ENCODE results near the gene KEL. TPM values are rescaled to one million over a fixed set of nuclear protein-coding genes. Genes with fewer than 3 reads are reported as not detected.
"Not testable (repeated sequence)": the region's sequence is repeated elsewhere in the genome, so short reads cannot be mapped to it uniquely, and the experiment has no call there.

Gene KEL, protein sequence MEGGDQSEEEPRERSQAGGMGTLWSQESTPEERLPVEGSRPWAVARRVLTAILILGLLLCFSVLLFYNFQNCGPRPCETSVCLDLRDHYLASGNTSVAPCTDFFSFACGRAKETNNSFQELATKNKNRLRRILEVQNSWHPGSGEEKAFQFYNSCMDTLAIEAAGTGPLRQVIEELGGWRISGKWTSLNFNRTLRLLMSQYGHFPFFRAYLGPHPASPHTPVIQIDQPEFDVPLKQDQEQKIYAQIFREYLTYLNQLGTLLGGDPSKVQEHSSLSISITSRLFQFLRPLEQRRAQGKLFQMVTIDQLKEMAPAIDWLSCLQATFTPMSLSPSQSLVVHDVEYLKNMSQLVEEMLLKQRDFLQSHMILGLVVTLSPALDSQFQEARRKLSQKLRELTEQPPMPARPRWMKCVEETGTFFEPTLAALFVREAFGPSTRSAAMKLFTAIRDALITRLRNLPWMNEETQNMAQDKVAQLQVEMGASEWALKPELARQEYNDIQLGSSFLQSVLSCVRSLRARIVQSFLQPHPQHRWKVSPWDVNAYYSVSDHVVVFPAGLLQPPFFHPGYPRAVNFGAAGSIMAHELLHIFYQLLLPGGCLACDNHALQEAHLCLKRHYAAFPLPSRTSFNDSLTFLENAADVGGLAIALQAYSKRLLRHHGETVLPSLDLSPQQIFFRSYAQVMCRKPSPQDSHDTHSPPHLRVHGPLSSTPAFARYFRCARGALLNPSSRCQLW
- 0.28 TPM for total RNA-seq

DNA sequence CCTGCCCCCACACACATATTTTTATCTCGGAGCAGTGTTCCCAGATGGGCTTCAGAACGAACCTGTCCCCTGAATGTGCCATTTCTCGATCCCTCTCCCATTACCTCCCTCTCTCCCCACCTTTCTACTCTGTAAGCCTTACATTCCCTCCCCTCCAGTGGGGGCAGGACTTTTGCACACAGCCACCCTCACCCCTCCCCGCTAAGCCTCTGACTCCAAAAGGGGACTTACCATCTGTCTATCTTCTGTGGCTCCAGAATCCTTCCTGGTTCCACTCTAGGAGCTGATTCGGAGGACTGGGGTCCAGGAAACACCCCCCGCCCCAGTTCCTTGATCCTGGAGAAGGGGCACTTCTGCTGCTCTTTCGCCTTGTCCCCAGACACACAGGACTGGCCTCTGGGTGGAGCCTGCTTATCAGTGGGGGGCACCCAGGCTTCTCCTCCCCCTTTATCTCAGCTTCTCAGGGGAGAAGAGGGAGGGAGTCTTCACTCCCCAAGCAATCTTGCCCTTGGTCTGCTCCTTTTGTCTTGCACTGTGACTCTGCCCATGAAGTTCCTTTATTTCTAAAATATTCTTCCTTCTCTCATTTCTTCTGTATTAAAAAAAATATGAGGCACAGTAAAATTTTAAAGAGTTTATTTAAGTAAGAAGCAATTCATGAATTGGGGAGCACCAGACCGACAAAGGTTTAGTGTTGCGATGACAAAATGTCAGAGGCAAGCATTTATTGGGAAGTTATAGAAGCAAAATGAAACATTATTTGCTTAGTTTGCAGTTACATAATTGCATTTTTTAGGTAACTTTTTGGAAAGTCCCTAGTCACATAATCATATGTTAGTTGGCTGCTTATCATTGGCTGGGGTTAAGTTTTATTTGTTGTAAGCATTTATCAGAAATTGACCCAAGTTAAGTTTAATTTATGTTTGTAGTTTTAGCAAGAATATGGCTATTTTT, at the start of gene KEL:
TSS of gene KEL (minus strand) at position 391 of the 954 bp plus-strand sequence. CDS start at position 234, 157 bp downstream.
- DNase-seq (ENCODE audit: low spot score): no peak
- no peak for ATAC-seq

DNA sequence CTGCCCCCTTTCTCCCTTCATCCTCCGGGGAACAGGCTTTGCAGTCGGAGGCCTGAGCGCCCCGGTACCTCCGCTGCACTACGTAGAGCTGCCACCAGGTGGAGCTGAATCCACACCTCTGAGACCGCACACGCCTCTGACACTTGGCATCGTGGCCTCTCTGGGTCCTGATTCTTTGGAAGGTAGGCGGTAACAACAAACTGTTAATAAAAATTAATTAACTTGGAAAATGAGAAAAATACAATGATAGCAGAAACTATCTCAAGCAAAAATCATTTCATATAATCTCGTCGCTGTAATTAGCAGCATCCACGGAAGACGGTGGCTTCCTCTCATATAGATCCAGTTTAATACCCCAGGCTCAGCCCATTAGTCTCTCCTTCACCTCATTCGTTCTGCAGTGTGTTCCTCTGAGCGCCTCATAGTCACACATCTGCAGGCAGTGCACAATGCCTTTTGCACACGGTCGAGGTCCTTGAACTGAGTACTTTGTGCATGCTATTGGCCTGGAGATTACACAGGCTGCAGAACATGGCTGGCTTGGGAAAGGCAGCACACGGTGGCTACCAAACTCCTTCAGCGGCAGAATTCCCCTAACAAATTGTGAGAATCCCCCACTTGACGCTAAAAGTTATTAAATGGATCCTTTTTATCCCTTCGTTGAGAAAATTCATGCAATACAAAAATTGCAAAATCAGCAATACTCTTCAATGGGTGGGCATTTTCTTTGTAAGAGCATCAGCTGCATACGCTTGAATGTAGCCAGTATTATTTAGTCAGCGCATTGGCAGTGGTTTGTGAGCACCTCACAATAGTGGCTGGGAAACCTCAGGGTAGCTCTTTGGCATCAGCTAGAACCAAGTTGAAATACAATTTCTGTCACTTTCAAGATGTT, 46.1 kb upstream of the KEL start:
- DNase-seq (ENCODE audit: low spot score): peak; percentile 80
- peak; percentile 98 for ATAC-seq

DNA sequence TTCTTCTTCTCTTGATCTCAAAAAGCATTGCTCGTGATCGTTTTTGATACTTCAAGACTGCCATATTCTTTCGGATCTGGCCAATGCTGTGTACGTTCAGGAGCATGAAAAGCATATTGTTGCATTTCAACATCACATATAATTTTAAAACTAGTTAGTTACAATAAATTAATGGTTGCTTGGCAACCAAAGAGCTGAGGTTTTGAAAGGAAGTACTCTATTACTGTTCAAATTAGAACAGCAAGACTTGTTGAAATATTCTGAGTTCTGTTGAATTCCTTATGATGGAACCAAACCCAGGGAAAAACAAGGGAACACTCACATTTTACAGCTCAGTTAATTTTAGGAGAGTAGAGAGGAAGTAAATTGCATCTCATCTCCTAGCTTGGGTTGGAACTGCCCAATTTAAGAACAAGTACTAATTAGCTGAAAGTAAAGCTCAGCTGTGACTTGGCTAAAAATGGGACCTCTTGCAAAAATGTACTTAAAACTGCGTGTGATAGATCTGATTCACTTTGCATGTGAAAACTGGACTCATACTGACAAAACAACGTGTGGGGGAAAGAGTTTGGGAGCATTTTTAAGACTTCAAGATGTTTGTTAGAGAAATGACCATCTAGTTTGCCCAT, 43.6 kb upstream of the KEL start:
- ATAC-seq (no peak), DNase-seq (ENCODE audit: low spot score) (no peak)

DNA sequence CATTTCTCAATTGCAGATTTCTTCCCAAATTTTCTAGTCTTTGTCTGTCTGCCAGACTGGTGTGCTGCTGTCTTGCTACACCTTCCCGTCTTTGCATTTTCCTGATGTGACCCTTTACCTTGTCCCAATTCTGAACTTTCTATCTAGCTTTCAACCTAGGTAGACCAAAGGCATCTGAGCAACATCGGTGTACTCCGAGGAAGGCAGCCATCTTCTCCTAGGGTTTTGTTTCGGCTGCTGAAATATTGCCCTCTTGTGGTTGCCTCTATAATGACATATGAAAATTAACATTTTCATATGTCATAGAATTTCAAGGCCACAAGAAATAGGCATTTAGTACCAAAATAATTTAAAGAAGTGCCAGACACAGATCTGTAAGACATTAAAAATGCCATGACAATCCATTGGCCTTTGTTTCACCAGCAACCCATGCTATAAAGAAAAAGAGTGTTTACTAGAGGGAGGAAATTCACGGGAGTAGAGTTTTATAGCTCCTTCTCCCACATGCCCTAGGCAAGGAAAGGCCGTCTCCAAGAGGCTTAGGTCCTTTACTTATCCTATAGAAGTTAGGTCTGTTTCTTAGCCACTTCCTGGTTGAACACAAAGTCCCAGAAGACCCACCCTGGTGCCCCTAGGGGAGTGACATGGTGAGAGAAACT, 41.4 kb upstream of the KEL start:
- ATAC-seq (peak; percentile 85), DNase-seq (ENCODE audit: low spot score) (no peak)

DNA sequence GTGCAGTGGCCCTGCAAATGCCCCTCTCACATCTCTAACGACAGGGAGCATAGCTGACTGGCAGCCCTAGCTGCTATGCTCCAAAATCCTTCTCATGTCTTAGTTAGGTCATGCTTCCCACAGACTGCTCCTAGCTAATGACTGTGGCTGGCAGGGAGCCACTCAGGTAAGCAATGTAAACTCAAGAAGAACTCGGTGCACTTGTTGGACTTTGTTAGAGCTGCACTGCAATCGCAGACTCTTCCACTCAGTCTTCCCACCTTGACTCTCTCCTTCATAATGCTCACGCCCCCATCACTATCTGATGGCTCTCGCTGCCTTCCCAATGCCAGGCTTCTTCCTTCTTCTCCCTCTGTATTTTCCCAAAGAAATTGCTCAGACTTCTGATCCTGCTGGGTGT, 40.7 kb upstream of the KEL start:
- DNase-seq (ENCODE audit: low spot score) (no peak), ATAC-seq (peak; percentile 49)

DNA sequence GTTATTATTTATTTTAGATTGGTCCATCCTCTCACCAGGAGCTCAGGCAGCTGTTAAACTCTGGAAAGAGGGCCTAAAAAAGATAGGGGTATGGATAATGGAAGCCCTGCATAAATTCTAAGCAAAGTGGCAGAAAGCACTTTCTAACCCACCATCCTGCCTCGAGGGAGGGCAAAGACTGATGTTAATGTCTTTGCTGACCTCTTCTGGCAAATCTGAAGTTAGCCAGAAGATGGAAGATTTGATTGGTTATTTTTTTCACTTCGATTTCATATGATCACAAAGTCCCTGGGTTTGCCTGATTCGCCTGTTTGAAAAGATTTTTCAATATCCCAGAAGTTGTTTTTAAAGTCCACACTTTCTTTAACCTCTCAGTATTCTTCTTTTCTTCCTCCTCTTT, 39.9 kb upstream of the KEL start:
- ATAC-seq (no peak), DNase-seq (ENCODE audit: low spot score) (no peak)

DNA sequence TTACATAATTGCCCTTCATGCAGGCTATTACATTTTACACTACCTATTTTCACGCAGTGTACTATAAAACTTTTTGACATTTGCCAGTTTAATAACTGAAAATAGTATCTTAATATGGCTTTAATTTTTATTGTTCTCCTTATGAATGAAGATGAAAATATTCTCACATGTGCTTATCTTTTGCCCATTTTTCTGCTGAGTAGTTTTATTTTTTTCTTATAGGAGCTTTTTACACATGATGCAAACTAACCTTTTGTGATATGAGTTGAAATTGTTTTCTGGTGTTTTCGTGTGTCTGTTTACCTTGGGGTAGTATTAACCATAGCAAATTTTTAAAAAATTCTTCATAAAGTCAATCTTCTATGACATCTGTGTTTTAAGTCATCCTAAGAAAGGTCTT, 38.5 kb upstream of the KEL start:
- no peak for DNase-seq (ENCODE audit: low spot score)
- no peak for ATAC-seq

DNA sequence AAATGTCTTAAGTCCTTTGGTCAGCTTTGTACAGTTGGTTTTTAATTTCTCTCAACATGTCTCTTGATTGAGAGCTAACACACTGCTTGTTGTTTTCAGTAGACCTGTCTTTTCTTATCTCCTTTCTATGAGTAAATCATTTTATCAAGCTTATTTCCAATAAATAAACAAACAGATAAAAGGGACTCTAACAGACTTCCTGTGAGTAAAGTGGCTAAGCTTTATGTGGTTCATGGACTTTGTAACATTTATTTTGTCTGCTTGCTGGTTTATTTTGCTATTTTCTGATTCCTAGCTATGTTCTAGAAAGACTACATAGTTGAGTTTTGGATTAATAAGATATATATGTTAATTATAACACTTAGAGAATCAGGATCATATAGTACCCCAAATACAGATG, 37.6 kb upstream of the KEL start:
- DNase-seq (ENCODE audit: low spot score): no peak

DNA sequence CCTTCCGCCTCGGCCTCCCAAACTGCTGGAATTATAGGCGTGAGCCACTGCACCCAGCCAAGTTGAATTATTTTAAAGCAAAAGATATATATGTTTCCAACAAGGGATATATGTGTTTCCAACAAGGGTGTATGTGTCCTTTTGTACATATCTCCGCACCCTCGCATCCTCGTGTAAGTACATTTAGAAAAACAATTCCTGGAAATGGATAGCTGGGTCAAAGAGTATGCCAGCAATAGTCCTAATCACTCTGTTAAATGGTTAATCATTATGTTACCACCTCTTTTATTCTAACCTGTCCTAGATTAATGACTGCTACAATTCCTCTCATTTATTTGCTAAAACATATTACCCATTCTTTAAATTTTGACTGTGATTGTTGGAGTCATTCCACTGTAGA, 36.8 kb upstream of the KEL start:
- no peak for DNase-seq (ENCODE audit: low spot score)
- no peak for ATAC-seq

More for the DNA sequence above, 37.6 kb upstream of the KEL start:
- ATAC-seq: no peak

DNA sequence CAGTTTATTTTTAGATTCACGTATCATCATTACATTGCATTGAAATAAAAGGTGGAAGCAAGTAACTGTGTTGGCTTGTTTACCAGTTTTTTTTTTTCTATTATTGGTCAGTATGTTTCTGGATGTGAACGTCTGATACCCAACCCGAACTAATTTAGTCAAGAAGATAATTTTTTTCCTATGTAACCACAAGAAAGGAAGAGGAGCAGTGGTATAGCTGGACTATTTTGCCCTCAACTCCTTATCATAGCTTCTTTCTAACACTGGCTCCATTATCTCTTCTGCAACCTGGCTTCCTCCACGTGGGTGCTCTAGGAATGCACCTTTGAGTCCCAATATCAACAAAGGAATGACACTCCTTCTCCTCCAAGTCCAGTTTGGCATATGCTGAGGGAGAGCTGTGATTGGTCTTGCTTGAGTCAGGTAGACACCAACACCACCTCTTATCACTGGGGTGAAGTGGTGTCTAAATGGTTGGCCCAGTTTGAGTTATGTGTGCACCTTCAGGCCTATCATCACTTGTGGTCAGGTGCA, 35.4 kb upstream of the KEL start:
- no peak for DNase-seq (ENCODE audit: low spot score)
- ATAC-seq: no peak

DNA sequence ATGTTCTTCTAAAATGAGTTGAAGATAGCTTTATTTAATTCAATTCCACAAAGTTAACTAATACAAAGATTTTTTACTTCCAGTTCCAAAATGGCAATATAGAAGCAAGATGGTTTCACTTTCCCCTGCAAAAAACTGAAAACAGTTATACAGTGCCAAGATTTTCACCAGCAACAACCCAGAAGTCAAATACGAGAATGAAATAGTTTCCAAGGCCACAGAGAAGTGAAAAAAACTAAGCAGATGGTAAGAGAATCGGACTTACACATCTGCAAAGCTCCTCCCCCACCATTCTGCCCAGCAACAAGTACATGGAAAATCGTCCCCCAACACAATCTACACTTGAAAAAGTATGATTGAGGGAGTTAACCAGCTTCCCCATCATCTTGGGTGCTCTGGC, 30.3 kb upstream of the KEL start:
- ATAC-seq: no peak
- no peak for DNase-seq (ENCODE audit: low spot score)

DNA sequence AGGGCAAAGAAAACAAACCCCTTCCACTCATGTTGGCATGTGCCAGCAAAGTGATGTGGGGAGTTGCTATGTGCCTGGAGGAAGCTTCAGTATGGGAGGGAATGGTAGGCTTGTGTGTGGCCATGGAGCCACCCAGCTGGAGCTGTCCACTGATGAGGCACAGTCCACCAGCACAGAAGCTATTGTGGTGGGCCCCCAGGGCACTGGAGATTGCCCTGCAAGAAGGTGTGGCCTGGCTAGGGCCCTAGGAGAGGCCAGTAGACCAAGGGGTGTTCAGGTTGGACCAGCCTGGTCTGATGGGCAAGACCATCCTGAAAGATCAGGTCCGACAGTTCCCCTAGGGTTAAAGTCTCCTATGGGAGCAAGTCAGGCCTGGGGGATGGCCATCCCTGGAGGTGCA, 22.1 kb upstream of the KEL start:
- ATAC-seq (no peak), DNase-seq (ENCODE audit: low spot score) (no peak)

DNA sequence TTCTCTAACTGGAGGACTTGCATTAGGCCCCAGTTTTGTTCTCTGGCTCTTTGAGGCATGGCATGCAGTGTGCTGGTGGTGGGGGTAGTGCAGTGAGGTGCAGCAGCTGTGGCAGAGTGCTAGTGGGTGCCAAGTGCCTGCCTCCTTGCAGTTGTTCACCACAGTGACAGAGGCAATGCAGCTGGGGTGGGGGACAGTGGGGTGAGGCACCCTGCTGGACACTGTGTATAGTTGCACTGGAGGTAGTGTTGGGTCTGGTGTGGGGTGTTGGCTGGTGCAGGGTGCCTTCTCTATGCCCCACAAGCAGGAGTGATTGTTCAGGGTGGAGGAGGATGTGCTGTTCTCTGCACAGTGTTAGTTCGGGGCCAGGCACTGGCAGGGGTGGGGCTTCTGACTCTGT, 21.7 kb upstream of the KEL start:
- ATAC-seq: no peak
- DNase-seq (ENCODE audit: low spot score): no peak

DNA sequence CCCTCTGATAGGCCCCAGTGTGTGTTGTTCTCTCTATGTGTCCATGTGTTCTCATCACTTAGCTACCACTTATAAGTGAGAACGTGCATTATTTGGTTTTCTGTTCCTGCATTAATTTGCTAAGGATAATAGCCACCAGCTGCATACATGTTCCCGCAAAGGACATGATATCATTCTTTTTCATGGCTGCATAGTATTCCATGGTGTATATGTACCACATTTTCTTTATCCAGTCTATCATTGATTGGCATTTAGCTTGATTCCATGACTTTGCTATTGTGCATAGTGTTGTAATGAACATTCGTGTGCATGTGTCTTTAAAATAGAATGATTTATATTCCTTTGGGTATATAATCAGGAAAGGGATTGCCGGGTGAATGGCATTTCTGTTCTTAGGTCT, 16.2 kb upstream of the KEL start:
- not testable (repeated sequence) for ATAC-seq; DNase-seq (ENCODE audit: low spot score)

DNA sequence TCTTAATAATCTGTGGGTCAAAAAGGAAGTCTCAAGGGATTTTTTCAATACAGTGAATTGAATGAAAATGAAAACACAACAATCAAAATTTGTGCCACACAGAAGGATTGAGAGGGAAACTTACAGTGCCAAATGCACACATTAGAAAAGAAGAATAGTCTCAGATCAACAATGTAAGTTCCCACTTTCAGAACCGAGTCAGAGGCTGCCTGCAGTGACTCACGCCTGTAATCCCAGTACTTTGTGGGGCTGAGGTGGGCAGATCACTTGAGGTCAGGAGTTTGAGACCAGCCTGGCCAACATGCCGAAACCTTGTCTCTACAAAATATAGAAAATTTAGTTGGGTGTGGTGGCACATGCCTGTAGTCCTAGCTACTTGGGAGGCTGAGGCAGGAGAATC, 12.5 kb upstream of the KEL start:
- ATAC-seq (no peak), DNase-seq (ENCODE audit: low spot score) (no peak)

DNA sequence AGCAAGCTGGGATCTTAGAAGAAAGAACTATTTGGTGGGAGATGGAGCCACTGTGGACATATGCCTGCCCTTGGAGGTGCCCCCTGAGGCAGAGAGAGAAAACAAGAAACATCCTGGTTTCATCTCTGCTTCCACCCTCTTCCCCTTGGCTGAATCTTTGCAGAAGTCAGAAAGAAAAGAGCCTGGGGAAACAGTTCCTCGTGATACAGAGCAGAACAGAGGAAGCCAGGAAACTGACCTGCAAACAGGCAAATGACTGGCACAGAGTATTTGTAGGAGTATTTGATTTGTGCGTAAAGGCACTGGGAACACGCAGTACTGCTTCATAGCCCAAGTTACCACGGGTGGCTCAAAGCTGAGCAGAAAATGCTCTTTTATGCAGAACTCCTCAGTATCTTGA, 7.0 kb upstream of the KEL start:
- no peak for ATAC-seq
- DNase-seq (ENCODE audit: low spot score): no peak

DNA sequence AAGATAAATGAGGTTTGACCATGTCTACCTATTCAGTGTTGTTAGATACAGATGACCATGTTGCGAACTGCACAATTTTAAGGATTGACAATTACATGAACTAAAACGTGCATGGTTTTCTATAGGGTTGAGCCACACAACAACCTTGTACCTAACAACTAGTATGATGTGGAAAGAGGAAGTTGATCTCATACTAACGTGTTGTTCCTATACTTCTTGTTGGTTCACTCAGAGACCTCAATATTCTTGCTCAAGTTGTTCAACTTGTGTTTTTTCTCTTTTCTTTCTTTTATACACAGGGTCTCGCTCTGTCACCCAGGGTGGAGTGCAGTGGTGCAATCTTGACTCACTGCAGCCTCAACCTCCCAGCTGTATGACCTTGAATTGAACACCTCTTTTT, 6.1 kb upstream of the KEL start:
- DNase-seq (ENCODE audit: low spot score): no peak
- ATAC-seq: no peak

DNA sequence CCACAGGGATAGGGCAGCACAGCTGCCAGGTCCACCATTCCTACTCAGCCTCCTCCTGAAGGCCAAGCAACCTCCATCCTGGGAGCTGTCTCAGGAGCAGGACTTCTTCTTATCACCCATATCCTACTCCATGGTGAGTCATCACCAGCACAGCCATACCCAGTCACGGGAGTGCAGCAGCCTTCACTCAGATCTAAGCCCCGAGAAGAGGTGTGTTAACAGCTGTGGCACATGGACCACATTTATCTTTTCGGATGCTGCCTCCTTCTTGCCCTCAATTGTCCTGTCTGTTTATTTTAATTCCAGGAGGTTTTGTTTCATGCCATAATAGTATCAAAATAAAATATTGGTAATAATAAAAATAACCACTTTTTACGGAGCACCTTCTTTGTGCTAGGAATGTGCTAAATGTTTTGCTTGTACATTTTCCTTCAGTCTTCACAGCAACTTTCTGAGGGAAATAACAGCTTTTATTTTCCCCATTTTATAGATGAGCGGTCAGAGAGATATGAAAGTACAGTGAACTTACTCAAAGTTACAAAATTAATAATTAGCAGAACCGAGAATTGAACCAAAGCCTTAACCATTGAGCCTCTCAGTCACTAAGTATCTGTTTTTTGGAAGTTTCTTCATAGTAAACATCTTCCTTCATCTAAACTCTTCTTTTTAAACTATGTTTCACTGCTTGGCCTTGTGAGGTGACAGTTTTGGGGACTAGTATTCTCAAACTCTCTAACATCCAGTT, 2.5 kb upstream of the KEL start:
- ATAC-seq (no peak), DNase-seq (ENCODE audit: low spot score) (no peak)

All from left lobe of liver (tissue), 2 donors.